HepG2 (cell line): ENCODE measurements around the gene ABHD15. TPM values are rescaled to one million over a fixed set of nuclear protein-coding genes. Genes with fewer than 3 reads are reported as not detected.

Experiments
- BCL3 ChIP-seq: sonication (generic); formaldehyde crosslinking; IDR thresholded peaks from 2 replicates; pipeline ENCODE4 v1.5.1; 2020; ENCODE audit warnings: mild to moderate bottlenecking, missing genetic modification reagents, moderate library complexity
- EHMT2 ChIP-seq: fragments of 200-600 bp; sonication (generic); IDR thresholded peaks from 2 replicates; pipeline ENCODE4 v1.7.0; 2017; ENCODE audit warnings: antibody characterized with exemption, low read depth, low read length, borderline replicate concordance
- KMT2B ChIP-seq: IDR thresholded peaks from 2 replicates; pipeline ENCODE4 v1.6.1; 2016; ENCODE audit warnings: missing genetic modification reagents, missing compliant biosample characterization
- MTA1 ChIP-seq: sonication (generic); formaldehyde crosslinking; IDR thresholded peaks from 2 replicates; pipeline ENCODE4 v1.4.0; 2020; ENCODE audit warnings: missing genetic modification reagents, mild to moderate bottlenecking, borderline replicate concordance
- NR1H2 ChIP-seq: sonication (generic); formaldehyde crosslinking; IDR thresholded peaks from 2 replicates; pipeline ENCODE4 v1.8.1; 2022; ENCODE audit warnings: low read depth, missing genetic modification reagents, borderline replicate concordance
- NR2F6 ChIP-seq, 2 experiments: IDR thresholded peaks; 2 replicates each; pipeline ENCODE4 v1.6.1; 2016; ENCODE audit warnings: antibody characterized with exemption in 1 of 2, mild to moderate bottlenecking in 1 of 2
- RBAK ChIP-seq: sonication (generic); formaldehyde crosslinking; IDR thresholded peaks from 2 replicates; pipeline ENCODE4 v1.5.1; 2020; ENCODE audit warnings: mild to moderate bottlenecking, missing genetic modification reagents
- SOX6 ChIP-seq, 2 experiments: fragments of 450-650 bp in 1 of 2; sonication (generic) in 1 of 2; formaldehyde crosslinking in 1 of 2; IDR thresholded peaks; 2 replicates each; pipeline versions ENCODE4 v1.4.0 to v1.6.1; 2017 to 2020; ENCODE audit warnings: antibody characterized with exemption in 1 of 2, mild to moderate bottlenecking in 1 of 2, missing genetic modification reagents in 1 of 2
- SUZ12 ChIP-seq: fragments of 150-350 bp; IDR thresholded peaks from 2 replicates; pipeline ENCODE4 v1.6.1; 2014; ENCODE audit warnings: low read depth, low read length
- TBX3 ChIP-seq: fragments of 450-650 bp; IDR thresholded peaks from 2 replicates; pipeline ENCODE4 v1.6.1; 2017; ENCODE audit warnings: antibody characterized with exemption, mild to moderate bottlenecking, inconsistent platforms, borderline replicate concordance
- ZC3H13 ChIP-seq: sonication (generic); formaldehyde crosslinking; IDR thresholded peaks from 2 replicates; pipeline ENCODE4 v1.8.1; 2023; ENCODE audit warnings: mild to moderate bottlenecking, missing genetic modification reagents, moderate library complexity
- ZNF3 ChIP-seq: IDR thresholded peaks from 2 replicates; pipeline ENCODE4 v1.7.0; 2017; ENCODE audit warnings: inconsistent platforms
- ZNF839 ChIP-seq: sonication (generic); formaldehyde crosslinking; IDR thresholded peaks from 2 replicates; pipeline ENCODE4 v1.4.0; 2020; ENCODE audit warnings: missing genetic modification reagents, mild to moderate bottlenecking, borderline replicate concordance
- polyA plus RNA-seq, 8 experiments: library from polyadenylated mRNA; depleted of rRNA in 3 of 8; stranded (reverse) in 7 of 8; unstranded in 1 of 8; fragments of >200 nt; fragmentation: Illumina TruSeq in 4 of 8; extraction: Trizol in 4 of 8; gene quantifications; 2 replicates each; pipeline versions ENCODE4 v1.2.1 to v1.2.3, GENCODE V29; 2011 to 2016; ENCODE audit warnings: low read depth in 4 of 8, missing spikeins in 1 of 8, mixed read lengths in 1 of 8; ENCODE audit not compliant: insufficient read depth in 1 of 8
- total RNA-seq, 5 experiments: library from RNA; depleted of rRNA; stranded (reverse); fragments of >200 nt; fragmentation: Illumina TruSeq; extraction: Trizol; gene quantifications; 2 replicates each; pipeline ENCODE4 v1.2.3, GENCODE V29; 2016; ENCODE audit warnings: low read depth in 1 of 5
- TF ChIP-seq, protein P1 (sequence below): sonication (generic); formaldehyde crosslinking; IDR thresholded peaks from 2 replicates; pipeline ENCODE4 v1.5.0; 2020; ENCODE audit warnings: mild to moderate bottlenecking, missing genetic modification reagents
- TF ChIP-seq, protein P2 (sequence below): IDR thresholded peaks from 2 replicates; pipeline ENCODE4 v1.6.1; 2012; ENCODE audit warnings: low read length, improper control_type of control experiment
- TF ChIP-seq, protein P3 (sequence below): sonication (generic); formaldehyde crosslinking; IDR thresholded peaks from 2 replicates; pipeline ENCODE4 v1.8.0; 2023; ENCODE audit warnings: mild to moderate bottlenecking, missing genetic modification reagents
- TF ChIP-seq, protein P4 (sequence below): sonication (generic); formaldehyde crosslinking; IDR thresholded peaks from 2 replicates; pipeline ENCODE4 v1.8.1; 2023; ENCODE audit warnings: mild to moderate bottlenecking, inconsistent platforms, moderate library complexity, missing genetic modification reagents, borderline replicate concordance
- TF ChIP-seq, protein P5 (sequence below): sonication (generic); formaldehyde crosslinking; IDR thresholded peaks from 2 replicates; pipeline ENCODE4 v1.4.0; 2020; ENCODE audit warnings: missing genetic modification reagents, borderline replicate concordance
- TF ChIP-seq, protein P6 (sequence below): sonication (generic); formaldehyde crosslinking; IDR thresholded peaks from 2 replicates; pipeline ENCODE4 v1.4.0; 2020; ENCODE audit warnings: mild to moderate bottlenecking, missing genetic modification reagents

ABHD15 gene
- total and polyA plus RNA-seq, 2 of the 13 experiments (the other 11 are each of a cell fraction or from before 2014, with no cell fraction given), result 2.4 to 7.7 TPM

DNA sequence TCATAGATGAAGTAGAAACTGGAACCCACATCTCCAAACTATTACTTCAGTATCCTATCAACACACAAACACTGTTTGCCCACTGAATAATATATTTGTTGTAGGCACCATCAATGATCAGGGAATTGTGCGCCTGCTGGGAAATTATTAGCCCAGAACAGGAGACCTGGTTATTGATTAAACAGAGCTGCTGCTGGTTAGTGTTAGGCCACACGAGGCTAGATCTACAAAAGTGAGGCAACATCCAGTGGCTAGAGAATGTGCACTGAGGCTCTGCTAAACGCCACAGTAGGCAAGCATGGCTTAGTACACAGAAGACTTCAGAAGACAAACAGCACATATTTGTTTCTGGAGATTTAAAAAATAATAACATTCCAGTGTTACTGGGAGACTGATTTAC lies 11.0 kb downstream of the ABHD15 start (continued):
- TF ChIP-seq, protein P1, sequence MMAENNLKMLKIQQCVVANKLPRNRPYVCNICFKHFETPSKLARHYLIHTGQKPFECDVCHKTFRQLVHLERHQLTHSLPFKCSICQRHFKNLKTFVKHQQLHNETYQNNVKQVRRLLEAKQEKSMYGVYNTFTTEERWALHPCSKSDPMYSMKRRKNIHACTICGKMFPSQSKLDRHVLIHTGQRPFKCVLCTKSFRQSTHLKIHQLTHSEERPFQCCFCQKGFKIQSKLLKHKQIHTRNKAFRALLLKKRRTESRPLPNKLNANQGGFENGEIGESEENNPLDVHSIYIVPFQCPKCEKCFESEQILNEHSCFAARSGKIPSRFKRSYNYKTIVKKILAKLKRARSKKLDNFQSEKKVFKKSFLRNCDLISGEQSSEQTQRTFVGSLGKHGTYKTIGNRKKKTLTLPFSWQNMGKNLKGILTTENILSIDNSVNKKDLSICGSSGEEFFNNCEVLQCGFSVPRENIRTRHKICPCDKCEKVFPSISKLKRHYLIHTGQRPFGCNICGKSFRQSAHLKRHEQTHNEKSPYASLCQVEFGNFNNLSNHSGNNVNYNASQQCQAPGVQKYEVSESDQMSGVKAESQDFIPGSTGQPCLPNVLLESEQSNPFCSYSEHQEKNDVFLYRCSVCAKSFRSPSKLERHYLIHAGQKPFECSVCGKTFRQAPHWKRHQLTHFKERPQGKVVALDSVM (CRISPR knock-in tag), result peak; percentile 44; the same call in 1 of the 2 replicates
- TF ChIP-seq ZNF3 (no peak; the same call in 1 of the 2 replicates), TBX3 (peak; percentile 20; the same call in 1 of the 2 replicates), SUZ12 (no peak), ZNF839 (no peak), MTA1 (no peak), ZC3H13 (CRISPR knock-in tag) (no peak), RBAK (CRISPR knock-in tag) (no peak), EHMT2 (no peak), NR2F6 (IDR thresholded peaks at IDR 0.05) (peak; percentile 13; the same call in 1 of the 2 replicates), NR2F6 (CRISPR knock-in tag; IDR thresholded peaks at IDR 0.05) (peak; percentile 53; the same call in 1 of the 2 replicates), SOX6 (IDR thresholded peaks at IDR 0.05) (no peak), SOX6 (CRISPR knock-in tag; IDR thresholded peaks at IDR 0.05) (peak; percentile 80), BCL3 (no peak), NR1H2 (CRISPR knock-in tag) (no peak), KMT2B (CRISPR knock-in tag) (no peak)
- TF ChIP-seq, protein P2, sequence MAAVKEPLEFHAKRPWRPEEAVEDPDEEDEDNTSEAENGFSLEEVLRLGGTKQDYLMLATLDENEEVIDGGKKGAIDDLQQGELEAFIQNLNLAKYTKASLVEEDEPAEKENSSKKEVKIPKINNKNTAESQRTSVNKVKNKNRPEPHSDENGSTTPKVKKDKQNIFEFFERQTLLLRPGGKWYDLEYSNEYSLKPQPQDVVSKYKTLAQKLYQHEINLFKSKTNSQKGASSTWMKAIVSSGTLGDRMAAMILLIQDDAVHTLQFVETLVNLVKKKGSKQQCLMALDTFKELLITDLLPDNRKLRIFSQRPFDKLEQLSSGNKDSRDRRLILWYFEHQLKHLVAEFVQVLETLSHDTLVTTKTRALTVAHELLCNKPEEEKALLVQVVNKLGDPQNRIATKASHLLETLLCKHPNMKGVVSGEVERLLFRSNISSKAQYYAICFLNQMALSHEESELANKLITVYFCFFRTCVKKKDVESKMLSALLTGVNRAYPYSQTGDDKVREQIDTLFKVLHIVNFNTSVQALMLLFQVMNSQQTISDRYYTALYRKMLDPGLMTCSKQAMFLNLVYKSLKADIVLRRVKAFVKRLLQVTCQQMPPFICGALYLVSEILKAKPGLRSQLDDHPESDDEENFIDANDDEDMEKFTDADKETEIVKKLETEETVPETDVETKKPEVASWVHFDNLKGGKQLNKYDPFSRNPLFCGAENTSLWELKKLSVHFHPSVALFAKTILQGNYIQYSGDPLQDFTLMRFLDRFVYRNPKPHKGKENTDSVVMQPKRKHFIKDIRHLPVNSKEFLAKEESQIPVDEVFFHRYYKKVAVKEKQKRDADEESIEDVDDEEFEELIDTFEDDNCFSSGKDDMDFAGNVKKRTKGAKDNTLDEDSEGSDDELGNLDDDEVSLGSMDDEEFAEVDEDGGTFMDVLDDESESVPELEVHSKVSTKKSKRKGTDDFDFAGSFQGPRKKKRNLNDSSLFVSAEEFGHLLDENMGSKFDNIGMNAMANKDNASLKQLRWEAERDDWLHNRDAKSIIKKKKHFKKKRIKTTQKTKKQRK, result no peak
- TF ChIP-seq, protein P3, sequence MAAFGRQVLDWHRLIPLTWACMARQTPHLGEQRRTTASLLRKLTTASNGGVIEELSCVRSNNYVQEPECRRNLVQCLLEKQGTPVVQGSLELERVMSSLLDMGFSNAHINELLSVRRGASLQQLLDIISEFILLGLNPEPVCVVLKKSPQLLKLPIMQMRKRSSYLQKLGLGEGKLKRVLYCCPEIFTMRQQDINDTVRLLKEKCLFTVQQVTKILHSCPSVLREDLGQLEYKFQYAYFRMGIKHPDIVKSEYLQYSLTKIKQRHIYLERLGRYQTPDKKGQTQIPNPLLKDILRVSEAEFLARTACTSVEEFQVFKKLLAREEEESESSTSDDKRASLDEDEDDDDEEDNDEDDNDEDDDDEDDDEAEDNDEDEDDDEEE, result no peak
- TF ChIP-seq, protein P4, sequence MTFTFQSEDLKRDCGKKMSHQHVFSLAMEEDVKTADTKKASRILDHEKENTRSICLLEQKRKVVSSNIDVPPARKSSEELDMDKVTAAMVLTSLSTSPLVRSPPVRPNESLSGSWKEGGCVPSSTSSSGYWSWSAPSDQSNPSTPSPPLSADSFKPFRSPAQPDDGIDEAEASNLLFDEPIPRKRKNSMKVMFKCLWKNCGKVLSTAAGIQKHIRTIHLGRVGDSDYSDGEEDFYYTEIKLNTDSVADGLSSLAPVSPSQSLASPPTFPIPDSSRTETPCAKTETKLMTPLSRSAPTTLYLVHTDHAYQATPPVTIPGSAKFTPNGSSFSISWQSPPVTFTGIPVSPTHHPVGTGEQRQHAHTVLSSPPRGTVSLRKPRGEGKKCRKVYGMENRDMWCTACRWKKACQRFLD, result no peak
- TF ChIP-seq, protein P5, sequence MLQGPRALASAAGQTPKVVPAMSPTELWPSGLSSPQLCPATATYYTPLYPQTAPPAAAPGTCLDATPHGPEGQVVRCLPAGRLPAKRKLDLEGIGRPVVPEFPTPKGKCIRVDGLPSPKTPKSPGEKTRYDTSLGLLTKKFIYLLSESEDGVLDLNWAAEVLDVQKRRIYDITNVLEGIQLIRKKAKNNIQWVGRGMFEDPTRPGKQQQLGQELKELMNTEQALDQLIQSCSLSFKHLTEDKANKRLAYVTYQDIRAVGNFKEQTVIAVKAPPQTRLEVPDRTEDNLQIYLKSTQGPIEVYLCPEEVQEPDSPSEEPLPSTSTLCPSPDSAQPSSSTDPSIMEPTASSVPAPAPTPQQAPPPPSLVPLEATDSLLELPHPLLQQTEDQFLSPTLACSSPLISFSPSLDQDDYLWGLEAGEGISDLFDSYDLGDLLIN (CRISPR knock-in tag), result no peak
- TF ChIP-seq, protein P6, sequence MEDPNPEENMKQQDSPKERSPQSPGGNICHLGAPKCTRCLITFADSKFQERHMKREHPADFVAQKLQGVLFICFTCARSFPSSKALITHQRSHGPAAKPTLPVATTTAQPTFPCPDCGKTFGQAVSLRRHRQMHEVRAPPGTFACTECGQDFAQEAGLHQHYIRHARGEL (CRISPR knock-in tag), result no peak
